Panc1 (cell line): ENCODE measurements around the gene UACA. TPM values are rescaled to one million over a fixed set of nuclear protein-coding genes. Genes with fewer than 3 reads are reported as not detected.

ENCODE experiments used
- ATAC-seq: fragments of 200-7000 bp; cut with Tn5 transposase; 2 replicates; pipeline ENCODE4 v1.9.1; 2020; ENCODE audit warnings: mild to moderate bottlenecking, moderate library complexity
- BruUV-seq: library from RNA; stranded (reverse); fragments of 400-500 nt; replicated peaks from 2 replicates; lab custom pipeline; 2021; lab: Mats Ljungman, UMichigan
- CTCF ChIA-PET: fragments of 300-600 bp; sonication (Branson Sonifier 250); formaldehyde crosslinking; loops from one replicate; lab custom pipeline; 2022; ENCODE audit warnings: antibody characterized with exemption; lab: Charles Lee
- POLR2A ChIA-PET: fragments of 300-600 bp; sonication (Branson Sonifier 250); formaldehyde crosslinking; loops from one replicate; lab custom pipeline; 2022; ENCODE audit warnings: antibody characterized with exemption; lab: Charles Lee
- DNase-seq: peaks from one replicate; pipeline ENCODE4 v3.0.0-alpha.2; 2010; ENCODE audit warnings: low read depth, low spot score
- H3K27ac ChIP-seq: 2 replicates; pipeline ENCODE4 v1.5.1; 2011; ENCODE audit warnings: mild to moderate bottlenecking, low read length, inconsistent platforms
- H3K27me3 ChIP-seq: fragments of 200-500 bp; sonication (Bioruptor generic); 2 replicates; pipeline ENCODE4 v1.6.0; 2014; ENCODE audit warnings: low read length, inconsistent platforms; ENCODE audit not compliant: control insufficient read depth, insufficient read depth
- H3K36me3 ChIP-seq: fragments of 200-500 bp; sonication (Bioruptor generic); 2 replicates; pipeline ENCODE4 v1.5.1; 2014; ENCODE audit warnings: inconsistent platforms, mild to moderate bottlenecking, low read length, moderate library complexity; ENCODE audit not compliant: control insufficient read depth, insufficient read depth
- H3K4me1 ChIP-seq: 2 replicates; pipeline ENCODE4 v1.5.1; 2011; ENCODE audit warnings: inconsistent platforms, mild to moderate bottlenecking, low read length, moderate library complexity; ENCODE audit not compliant: control insufficient read depth, insufficient read depth
- H3K4me3 ChIP-seq, 2 experiments: 2 replicates each; pipeline ENCODE4 v1.5.1; 2011 to 2012; ENCODE audit warnings: low read depth in 2 of 2, low read length in 2 of 2, mild to moderate bottlenecking in 2 of 2, inconsistent platforms in 1 of 2, moderate library complexity in 1 of 2
- H3K9me3 ChIP-seq: fragments of 200-500 bp; sonication (Bioruptor generic); 2 replicates; pipeline ENCODE4 v1.5.1; 2014; ENCODE audit warnings: low read depth, mild to moderate bottlenecking, inconsistent platforms, low read length, moderate library complexity; ENCODE audit not compliant: control insufficient read depth, insufficient read depth
- POLR2AphosphoS5 ChIP-seq: IDR thresholded peaks from 2 replicates; pipeline ENCODE4 v1.6.1; 2012; ENCODE audit warnings: mild to moderate bottlenecking, low read depth, low read length, moderate library complexity
- SIN3A ChIP-seq: IDR thresholded peaks from 2 replicates; pipeline ENCODE4 v1.6.1; 2012; ENCODE audit warnings: low read depth, mild to moderate bottlenecking, low read length, moderate library complexity, borderline replicate concordance; ENCODE audit not compliant: insufficient read depth
- TCF7L2 ChIP-seq: IDR thresholded peaks from 2 replicates; pipeline ENCODE4 v1.6.1; 2011; ENCODE audit warnings: mild to moderate bottlenecking, low read depth, low read length, inconsistent platforms
- in situ Hi-C: cut with HindIII; loops from 2 replicates; pipeline ENCODE4 v1.10.0; 2016; ENCODE audit warnings: low sequenced_read_pairs, low pct_unique_long_range_greater_than_20kb
- intact Hi-C: fragments of 100-400 bp; cut with micrococcal nuclease; formaldehyde crosslinking; loops from one replicate; pipeline ENCODE4 v1.10.0; 2022; ENCODE audit not compliant: unreplicated experiment
- total RNA-seq: library from RNA; stranded (reverse); gene quantifications from one replicate; pipeline ENCODE4 v1.2.1, GENCODE V29; 2021; ENCODE audit not compliant: unreplicated experiment
- TF ChIP-seq, protein P1 (sequence below): fragments of 450-650 bp; IDR thresholded peaks from 2 replicates; pipeline ENCODE4 v1.5.1; 2017; ENCODE audit warnings: mild to moderate bottlenecking
- TF ChIP-seq, protein P2 (sequence below), 2 experiments: IDR thresholded peaks; 2 replicates each; pipeline ENCODE4 v1.6.1; 2011 to 2012; ENCODE audit warnings: low read depth in 2 of 2, control low read depth in 1 of 2, low read length in 1 of 2, mild to moderate bottlenecking in 1 of 2, moderate library complexity in 1 of 2; ENCODE audit not compliant: insufficient read depth in 1 of 2

The UACA gene
- total RNA-seq, 1 experiment from 2014 or later = 303 TPM

DNA sequence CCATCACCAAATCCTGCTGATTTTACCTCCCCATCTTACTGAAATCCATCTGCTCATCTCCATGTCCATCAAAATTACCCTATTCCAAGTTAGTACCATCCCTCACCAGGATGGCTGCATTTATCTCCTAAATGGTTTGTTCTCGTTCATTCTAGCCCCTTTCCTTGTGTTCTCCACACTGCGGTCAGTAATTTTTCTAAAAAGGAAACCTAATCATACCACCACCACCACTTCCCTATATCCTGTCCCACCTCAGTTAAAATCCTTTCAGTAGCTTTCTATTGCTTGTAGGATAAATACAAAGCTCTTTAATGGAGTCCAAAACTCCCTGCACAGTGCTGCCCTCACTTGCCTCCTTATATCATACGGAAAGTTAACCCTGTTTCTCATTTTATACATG, 51.1 kb downstream of the UACA start:
- in situ Hi-C loops (no loop called here), intact Hi-C loops (no loop called here)
- no TSS peak for BruUV-seq
- Histone ChIP-seq H3K27me3 (no peaks in the 10 kb centered on the region), H3K9me3 (no peaks in the 10 kb centered on the region), H3K4me1 (peaks cover 79% of the 10 kb centered on the region), H3K36me3 (no peaks in the 10 kb centered on the region), H3K4me3 (no peak overlapping the region), H3K27ac (peak overlapping the region; percentile 1; the same call in 1 of the 2 replicates)
- ATAC-seq (no peak), DNase-seq (no peak)
- TF ChIP-seq, protein P1, sequence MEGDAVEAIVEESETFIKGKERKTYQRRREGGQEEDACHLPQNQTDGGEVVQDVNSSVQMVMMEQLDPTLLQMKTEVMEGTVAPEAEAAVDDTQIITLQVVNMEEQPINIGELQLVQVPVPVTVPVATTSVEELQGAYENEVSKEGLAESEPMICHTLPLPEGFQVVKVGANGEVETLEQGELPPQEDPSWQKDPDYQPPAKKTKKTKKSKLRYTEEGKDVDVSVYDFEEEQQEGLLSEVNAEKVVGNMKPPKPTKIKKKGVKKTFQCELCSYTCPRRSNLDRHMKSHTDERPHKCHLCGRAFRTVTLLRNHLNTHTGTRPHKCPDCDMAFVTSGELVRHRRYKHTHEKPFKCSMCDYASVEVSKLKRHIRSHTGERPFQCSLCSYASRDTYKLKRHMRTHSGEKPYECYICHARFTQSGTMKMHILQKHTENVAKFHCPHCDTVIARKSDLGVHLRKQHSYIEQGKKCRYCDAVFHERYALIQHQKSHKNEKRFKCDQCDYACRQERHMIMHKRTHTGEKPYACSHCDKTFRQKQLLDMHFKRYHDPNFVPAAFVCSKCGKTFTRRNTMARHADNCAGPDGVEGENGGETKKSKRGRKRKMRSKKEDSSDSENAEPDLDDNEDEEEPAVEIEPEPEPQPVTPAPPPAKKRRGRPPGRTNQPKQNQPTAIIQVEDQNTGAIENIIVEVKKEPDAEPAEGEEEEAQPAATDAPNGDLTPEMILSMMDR = no peak
- TF ChIP-seq, protein P2, sequence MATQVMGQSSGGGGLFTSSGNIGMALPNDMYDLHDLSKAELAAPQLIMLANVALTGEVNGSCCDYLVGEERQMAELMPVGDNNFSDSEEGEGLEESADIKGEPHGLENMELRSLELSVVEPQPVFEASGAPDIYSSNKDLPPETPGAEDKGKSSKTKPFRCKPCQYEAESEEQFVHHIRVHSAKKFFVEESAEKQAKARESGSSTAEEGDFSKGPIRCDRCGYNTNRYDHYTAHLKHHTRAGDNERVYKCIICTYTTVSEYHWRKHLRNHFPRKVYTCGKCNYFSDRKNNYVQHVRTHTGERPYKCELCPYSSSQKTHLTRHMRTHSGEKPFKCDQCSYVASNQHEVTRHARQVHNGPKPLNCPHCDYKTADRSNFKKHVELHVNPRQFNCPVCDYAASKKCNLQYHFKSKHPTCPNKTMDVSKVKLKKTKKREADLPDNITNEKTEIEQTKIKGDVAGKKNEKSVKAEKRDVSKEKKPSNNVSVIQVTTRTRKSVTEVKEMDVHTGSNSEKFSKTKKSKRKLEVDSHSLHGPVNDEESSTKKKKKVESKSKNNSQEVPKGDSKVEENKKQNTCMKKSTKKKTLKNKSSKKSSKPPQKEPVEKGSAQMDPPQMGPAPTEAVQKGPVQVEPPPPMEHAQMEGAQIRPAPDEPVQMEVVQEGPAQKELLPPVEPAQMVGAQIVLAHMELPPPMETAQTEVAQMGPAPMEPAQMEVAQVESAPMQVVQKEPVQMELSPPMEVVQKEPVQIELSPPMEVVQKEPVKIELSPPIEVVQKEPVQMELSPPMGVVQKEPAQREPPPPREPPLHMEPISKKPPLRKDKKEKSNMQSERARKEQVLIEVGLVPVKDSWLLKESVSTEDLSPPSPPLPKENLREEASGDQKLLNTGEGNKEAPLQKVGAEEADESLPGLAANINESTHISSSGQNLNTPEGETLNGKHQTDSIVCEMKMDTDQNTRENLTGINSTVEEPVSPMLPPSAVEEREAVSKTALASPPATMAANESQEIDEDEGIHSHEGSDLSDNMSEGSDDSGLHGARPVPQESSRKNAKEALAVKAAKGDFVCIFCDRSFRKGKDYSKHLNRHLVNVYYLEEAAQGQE (IDR thresholded peaks at IDR 0.05; ENCODE audit: insufficient read depth in 1 of 2, low read depth in 2 of 2, low read length in 1 of 2) = no peak
- TF ChIP-seq POLR2AphosphoS5 = no peak
- no peak for TF ChIP-seq TCF7L2
- no peak for TF ChIP-seq SIN3A
- CTCF ChIA-PET = no interaction called here
- POLR2A ChIA-PET = interaction anchor here (0.6 kb wide), 1 partner anchor 85 kb away, joined by 4 read pairs; no protein-coding TSS in a partner anchor

DNA sequence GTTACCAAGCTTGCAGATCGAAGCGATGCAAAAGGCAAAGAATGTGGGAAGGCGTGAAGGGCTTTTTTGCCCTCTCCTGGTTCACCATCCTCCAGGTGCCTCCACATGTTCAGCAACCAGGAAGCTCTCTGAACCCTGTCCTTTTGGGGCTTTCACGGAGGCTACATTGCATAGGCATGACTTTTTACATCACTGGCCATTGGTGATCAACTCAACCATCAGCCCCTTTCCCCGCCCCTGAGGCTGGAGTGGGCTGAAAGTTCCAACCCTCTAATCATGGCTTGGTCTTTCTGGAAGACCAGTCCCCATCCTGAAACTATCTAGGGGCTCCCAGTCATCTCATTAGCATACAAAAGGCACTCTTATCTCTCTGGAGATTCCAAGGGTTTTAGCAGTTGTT, 52.6 kb downstream of the UACA start:
- Histone ChIP-seq H3K27ac (peak overlapping the region; percentile 45), H3K27me3 (no peaks in the 10 kb centered on the region), H3K9me3 (no peaks in the 10 kb centered on the region), H3K36me3 (no peaks in the 10 kb centered on the region), H3K4me1 (peaks cover 78% of the 10 kb centered on the region), H3K4me3 (no peak overlapping the region)
- ATAC-seq = peak; percentile 26; the same call in 1 of the 2 replicates
- intact Hi-C loops (no loop called here), in situ Hi-C loops (no loop called here)
- TF ChIP-seq TCF7L2 (no peak), POLR2AphosphoS5 (no peak), SIN3A (no peak)
- TF ChIP-seq, protein P2 (IDR thresholded peaks at IDR 0.05; ENCODE audit: insufficient read depth in 1 of 2, low read depth in 2 of 2, low read length in 1 of 2) = no peak
- TF ChIP-seq, protein P1 = no peak
- BruUV-seq = no TSS peak
- POLR2A ChIA-PET = interaction anchor here (0.6 kb wide), 1 partner anchor 135 kb away, joined by 6 read pairs; no protein-coding TSS in a partner anchor
- DNase-seq = no peak
- CTCF ChIA-PET = no interaction called here
